HG03139 (cell line): Measurements from ENCODE around the gene H3-3A.
A peak's percentile ranks its signal among the peaks of the same experiment; 100 is the strongest.

Experiments used
- ATAC-seq: cut with Tn5 transposase; IDR thresholded peaks from one replicate; pipeline ENCODE4 v1.9.1; 2021; ENCODE audit not compliant: unreplicated experiment

The H3-3A gene

GRCh38 chr1:226110249-226111097, 48.0 kb downstream of the H3-3A start:
- ATAC-seq, result peak; percentile 66

GRCh38 chr1:226111098-226111882, 48.8 kb downstream of the H3-3A start:
- no peak for ATAC-seq

GRCh38 chr1:226111883-226112261, 49.4 kb downstream of the H3-3A start:
- no peak for ATAC-seq

GRCh38 chr1:226112626-226113025, 50.1 kb downstream of the H3-3A start:
- ATAC-seq, result no peak

GRCh38 chr1:226116673-226117072, 54.2 kb downstream of the H3-3A start:
- no peak for ATAC-seq

GRCh38 chr1:226117330-226117729, 54.8 kb downstream of the H3-3A start:
- ATAC-seq, result no peak

- no peak for ATAC-seq
Measured at GRCh38 chr1:226118357-226118756, 55.8 kb downstream of the H3-3A start.

DNA sequence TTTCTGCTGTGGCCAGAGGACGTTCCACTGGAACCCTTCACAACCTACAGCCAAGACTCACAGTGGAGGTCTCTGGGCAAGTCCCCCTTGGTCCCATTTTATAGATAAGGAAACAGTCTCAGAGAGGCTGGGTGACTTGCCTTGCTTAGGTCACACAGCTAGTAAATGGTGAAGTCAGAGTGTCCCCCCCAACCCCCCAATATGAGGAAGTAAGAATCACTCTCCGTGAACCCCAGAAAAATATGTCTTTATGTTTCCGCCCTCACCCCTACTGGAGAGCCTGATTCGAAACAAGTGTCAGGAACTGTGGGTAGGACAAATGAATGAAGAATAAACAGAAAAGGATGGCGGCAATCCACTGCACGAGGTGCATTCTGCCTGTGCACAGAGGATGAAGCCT, 56.7 kb downstream of the H3-3A start:
- no peak for ATAC-seq

GRCh38 chr1:226120398-226120797, 57.9 kb downstream of the H3-3A start:
- ATAC-seq, result no peak

DNA sequence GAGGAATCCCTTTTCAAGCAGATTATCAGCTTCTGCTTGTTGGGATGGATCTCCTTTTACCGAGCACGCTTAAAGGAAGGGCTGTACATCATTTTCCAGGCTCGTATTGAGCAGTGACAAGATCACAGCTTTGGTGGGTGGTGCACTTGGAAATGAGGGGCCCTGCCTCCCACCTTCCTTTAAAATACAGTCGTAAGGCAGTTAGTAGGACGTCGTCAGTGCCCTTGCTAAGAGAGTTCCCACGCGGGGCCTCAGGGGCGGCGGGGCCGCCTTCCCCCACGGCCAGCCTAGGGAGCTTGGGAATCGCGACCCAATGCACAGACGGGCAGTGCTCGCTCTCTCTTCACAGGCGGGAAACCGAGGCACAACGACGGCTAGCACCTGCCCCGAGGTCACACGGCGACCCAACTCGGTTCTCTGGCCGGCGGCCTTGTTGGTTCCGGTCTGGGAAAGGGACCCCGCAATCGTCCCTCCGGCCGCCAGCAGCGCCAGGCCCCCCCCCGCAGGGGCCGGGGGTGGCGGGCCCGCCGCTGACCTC, 58.6 kb downstream of the H3-3A start:
- ATAC-seq, result no peak
